GM12878 (cell line): ENCODE data around the gene SCP2. TPM values are rescaled to one million over a fixed set of nuclear protein-coding genes. Genes with fewer than 3 reads are reported as not detected.
A peak's percentile ranks its signal among the peaks of the same experiment; 100 is the strongest.
"Not testable (repeated sequence)": the region's sequence is repeated elsewhere in the genome, so short reads cannot be mapped to it uniquely, and the experiment has no call there.

ENCODE experiments used
- ATAC-seq: fragments of 200-7000 bp; cut with Tn5 transposase; 3 replicates; pipeline ENCODE4 v1.9.1; 2020; ENCODE audit warnings: mild to moderate bottlenecking, moderate library complexity
- BruUV-seq: library from RNA; stranded (reverse); fragments of 400-500 nt; replicated peaks from 2 replicates; lab custom pipeline; 2021; lab: Mats Ljungman, UMichigan
- CTCF ChIA-PET: fragments of 300-600 bp; sonication (Branson Sonifier 250); formaldehyde crosslinking; extraction: SDS; loops from one replicate; lab custom pipeline; 2021; ENCODE audit warnings: inconsistent platforms; lab: Yijun Ruan, JAX
- POLR2A ChIA-PET: fragments of 350-600 bp; formaldehyde crosslinking; extraction: SDS; loops from one replicate; lab custom pipeline; 2021; ENCODE audit warnings: inconsistent platforms; lab: Charles Lee
- RAD21 ChIA-PET: fragments of 300-600 bp; sonication (Branson Sonifier 250); formaldehyde crosslinking; loops from one replicate; lab custom pipeline; 2023; ENCODE audit warnings: antibody characterized with exemption; ENCODE audit not compliant: unreplicated experiment; lab: Charles Lee
- SMC1A ChIA-PET: fragments of 300-600 bp; sonication (Branson Sonifier 250); formaldehyde crosslinking; loops from one replicate; lab custom pipeline; 2023; ENCODE audit not compliant: unreplicated experiment, uncharacterized antibody; lab: Charles Lee
- DNase-seq: peaks from one replicate; pipeline ENCODE4 v3.0.0-alpha.2; 2011; ENCODE audit warnings: low read depth, low spot score
- FAIRE-seq: peaks from 3 replicates; lab custom pipeline; 2011; peaks lifted over from hg19 to GRCh38; lab: Jason Lieb, UNC
- H2AFZ ChIP-seq: 2 replicates; pipeline ENCODE4 v1.6.0; 2011; ENCODE audit warnings: low read depth, low read length, control low read depth; ENCODE audit not compliant: control insufficient read depth
- H3K27ac ChIP-seq: 2 replicates; pipeline ENCODE4 v1.5.1; 2011; ENCODE audit warnings: control low read depth; ENCODE audit not compliant: control insufficient read depth, insufficient read depth
- H3K27me3 ChIP-seq, 2 experiments: replicated peaks in 1 of 2; 2 replicates each; pipeline versions ENCODE4 v1.6.0 to v1.6.1; 2011; ENCODE audit warnings: low read length in 1 of 2; ENCODE audit not compliant: control insufficient read depth in 2 of 2, insufficient read depth in 2 of 2
- H3K36me3 ChIP-seq, 2 experiments: 2 replicates each; pipeline ENCODE4 v1.5.1; 2011; ENCODE audit warnings: low read length in 1 of 2; ENCODE audit not compliant: control insufficient read depth in 2 of 2, insufficient read depth in 2 of 2
- H3K4me1 ChIP-seq: 2 replicates; pipeline ENCODE4 v1.6.1; 2011; ENCODE audit warnings: mild to moderate bottlenecking, low read length, moderate library complexity, mixed read lengths; ENCODE audit not compliant: control insufficient read depth, insufficient read depth
- H3K4me2 ChIP-seq: 2 replicates; pipeline ENCODE4 v1.6.0; 2011; ENCODE audit warnings: control low read depth; ENCODE audit not compliant: control insufficient read depth, insufficient read depth
- H3K4me3 ChIP-seq: fragments of 200-600 bp; sonication (generic); 2 replicates; pipeline ENCODE4 v1.5.1; 2016
- H3K79me2 ChIP-seq: 2 replicates; pipeline ENCODE4 v1.6.0; 2011; ENCODE audit warnings: low read length; ENCODE audit not compliant: control insufficient read depth, insufficient read depth
- H3K9ac ChIP-seq: 2 replicates; pipeline ENCODE4 v1.8.0; 2011; ENCODE audit warnings: low read length, control low read depth, mixed read lengths; ENCODE audit not compliant: control insufficient read depth, insufficient read depth
- H3K9me3 ChIP-seq: replicated peaks from 3 replicates; pipeline ENCODE4 v1.5.1; 2011; ENCODE audit warnings: mild to moderate bottlenecking, low read length; ENCODE audit not compliant: control insufficient read depth, insufficient read depth
- H4K20me1 ChIP-seq: 2 replicates; pipeline ENCODE4 v1.6.0; 2011; ENCODE audit not compliant: control insufficient read depth, insufficient read depth
- CTCF ChIP-seq, 3 experiments: IDR thresholded peaks in 2 of 3; conservative IDR thresholded peaks in 1 of 3; 2 replicates each; pipeline ENCODE4 v1.5.1; 2011; ENCODE audit warnings: low read depth in 3 of 3, low read length in 3 of 3, mild to moderate bottlenecking in 3 of 3, control low read depth in 2 of 3, moderate library complexity in 2 of 3, inconsistent platforms in 1 of 3, mixed read lengths in 1 of 3; ENCODE audit not compliant: control insufficient read depth in 2 of 3, insufficient read depth in 1 of 3; ENCODE audit errors: extremely low read depth in 1 of 3
- KLF5 ChIP-seq: fragments of 450-650 bp; IDR thresholded peaks from 2 replicates; pipeline ENCODE4 v1.6.1; 2014; ENCODE audit warnings: mild to moderate bottlenecking; ENCODE audit not compliant: partially characterized antibody
- MXI1 ChIP-seq: fragments of 150-350 bp; IDR thresholded peaks from 2 replicates; pipeline ENCODE4 v1.6.1; 2011; ENCODE audit warnings: low read depth, mild to moderate bottlenecking, inconsistent platforms, low read length, improper control_type of control experiment
- NRF1 ChIP-seq: conservative IDR thresholded peaks from 2 replicates; pipeline ENCODE4 v1.6.1; 2011; ENCODE audit warnings: mild to moderate bottlenecking, low read depth, low read length, improper control_type of control experiment
- RAD21 ChIP-seq: IDR thresholded peaks from 2 replicates; pipeline ENCODE4 v1.6.1; 2011; ENCODE audit warnings: mild to moderate bottlenecking, low read depth, low read length, moderate library complexity; ENCODE audit not compliant: insufficient read depth
- SIN3A ChIP-seq: IDR thresholded peaks from 2 replicates; pipeline ENCODE4 v1.6.1; 2012; ENCODE audit warnings: low read depth, low read length, improper control_type of control experiment
- SP1 ChIP-seq: IDR thresholded peaks from one replicate; pipeline ENCODE4 v1.6.1; 2011; ENCODE audit warnings: low read depth, low read length
- WGBS: methylation state at CpG from one replicate; pipeline ENCODE4 v1.1.6; 2016; ENCODE audit warnings: low lambda C conversion rate; ENCODE audit not compliant: insufficient replicate concordance, insufficient coverage; ENCODE audit errors: missing lambda C conversion rate; 5-methylcytosine and 5-hydroxymethylcytosine counted together
- in situ Hi-C: fragments of 300-500 bp; cut with MboI; formaldehyde crosslinking; loops from 9 replicates; pipeline ENCODE4 v1.14.3; 2018; ENCODE audit warnings: mixed read lengths
- intact Hi-C: fragments of 100-400 bp; cut with micrococcal nuclease; formaldehyde crosslinking; loops from one replicate; pipeline ENCODE4 v1.14.2; 2022; ENCODE audit not compliant: unreplicated experiment
- polyA plus RNA-seq, 11 experiments: library from polyadenylated mRNA; depleted of rRNA in 4 of 11; unstranded in 6 of 11; stranded (reverse) in 5 of 11; fragments of >200 nt; fragmentation: Nextera tagmentation in 4 of 11; fragmentation: Illumina TruSeq in 1 of 11; extraction: Ambion mirVana in 4 of 11; extraction: Trizol in 1 of 11; gene quantifications; 1 replicate in 1 of 11; 2 replicates in 10 of 11; pipeline versions ENCODE4 v1.2.1 to v1.2.3, GENCODE V29; 2011 to 2016; ENCODE audit warnings: inconsistent platforms in 2 of 11, missing spikeins in 2 of 11, low read depth in 1 of 11
- total RNA-seq, 4 experiments: library from RNA; depleted of rRNA in 3 of 4; stranded (reverse); fragments of >200 nt in 3 of 4; fragmentation: Illumina TruSeq in 1 of 4; extraction: Trizol in 1 of 4; gene quantifications; 2 replicates each; pipeline versions ENCODE4 v1.2.1 to v1.2.3, GENCODE V29; 2013 to 2021
- TF ChIP-seq, protein P1 (sequence below): fragments of 450-650 bp; IDR thresholded peaks from 2 replicates; pipeline ENCODE4 v1.6.1; 2017; ENCODE audit warnings: low read depth, mild to moderate bottlenecking, moderate library complexity
- TF ChIP-seq, protein P2 (sequence below): fragments of 450-650 bp; IDR thresholded peaks from 2 replicates; pipeline ENCODE4 v1.6.1; 2017; ENCODE audit warnings: antibody characterized with exemption, mild to moderate bottlenecking, moderate library complexity

Gene SCP2
- total and polyA plus RNA-seq, 10 of the 15 experiments (the other 5 are each of a cell fraction or from before 2014, with no cell fraction given): 74.3 to 327 (median 127) TPM

- TF ChIP-seq SIN3A: no peak
- TF ChIP-seq SP1: no peak
- TF ChIP-seq NRF1: no peak
Observed at GRCh38 chr1:52967666-52968065, 40.6 kb downstream of the SCP2 start (continued).

DNA sequence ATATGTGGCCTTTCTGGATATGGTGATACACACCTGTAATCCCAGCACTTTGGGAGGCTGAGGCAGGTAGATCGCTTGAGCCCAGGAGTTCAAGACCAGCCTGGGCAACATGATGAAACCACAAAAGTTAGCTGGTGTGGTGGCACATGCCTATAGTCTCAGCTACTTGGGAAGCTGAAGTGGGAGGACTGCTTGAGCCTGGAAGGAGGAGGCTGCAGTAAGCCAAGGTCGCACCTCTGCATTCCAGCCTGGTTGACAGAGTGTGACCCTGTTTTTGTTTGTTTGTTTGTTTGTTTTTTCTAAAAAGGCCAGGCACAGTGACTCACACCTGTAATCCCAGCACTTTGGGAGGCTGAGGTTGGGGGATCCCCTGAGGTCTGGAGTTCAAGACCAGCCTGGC is 42.2 kb downstream of the SCP2 start:
- WGBS: 14% methylated on average over 2 of the region's 2 CpGs
- intact Hi-C loops, POLR2A ChIA-PET, H4K20me1 ChIP-seq, DNase-seq, ATAC-seq, H3K79me2 ChIP-seq, CTCF ChIA-PET, RAD21 ChIA-PET, in situ Hi-C loops, H3K4me1 ChIP-seq, SMC1A ChIA-PET, H3K36me3 ChIP-seq, H3K27me3 ChIP-seq, H2AFZ ChIP-seq, H3K9me3 ChIP-seq, H3K9ac ChIP-seq, FAIRE-seq, H3K4me3 ChIP-seq, H3K4me2 ChIP-seq, BruUV-seq, H3K27ac ChIP-seq: not testable (repeated sequence)

DNA sequence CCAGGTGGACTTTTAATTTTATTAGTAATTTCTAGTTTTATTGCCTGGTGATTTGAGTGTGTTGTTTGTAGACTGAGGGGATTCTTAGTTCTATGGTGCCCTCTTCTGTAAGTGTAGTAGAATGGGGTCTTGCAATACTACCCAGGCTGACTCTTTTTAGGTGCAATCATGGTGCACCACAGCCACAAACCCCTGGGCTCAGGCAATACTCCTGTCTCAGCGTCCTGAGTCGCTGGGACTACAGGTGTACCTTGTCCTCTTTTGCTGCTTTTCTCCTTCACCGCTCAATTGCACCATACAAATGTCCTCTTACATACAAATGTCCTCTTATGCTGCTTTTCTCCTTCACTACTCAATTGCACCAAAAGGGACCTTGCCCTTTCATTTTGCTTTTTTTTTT is 43.1 kb downstream of the SCP2 start:
- POLR2A ChIA-PET: no interaction called here
- Histone ChIP-seq H3K4me1 (no peaks in the 10 kb centered on the region), H3K4me3 (no peak overlapping the region), H3K9me3 (no peaks in the 10 kb centered on the region), H3K27me3 (no peaks in the 10 kb centered on the region), H3K9ac (no peak overlapping the region), H3K4me2 (no peak overlapping the region), H4K20me1 (no peaks in the 10 kb centered on the region), H3K27ac (no peak overlapping the region), H3K79me2 (no peaks in the 10 kb centered on the region), H2AFZ (no peak overlapping the region), H3K36me3 (no peaks in the 10 kb centered on the region)
- intact Hi-C loops (no loop called here), in situ Hi-C loops (no loop called here)
- ATAC-seq (peak; percentile 49; the same call in 2 of the 3 replicates), FAIRE-seq (no peak), DNase-seq (no peak)
- CTCF ChIA-PET: no interaction called here
- SMC1A ChIA-PET: no interaction called here
- RAD21 ChIA-PET: no interaction called here
- TF ChIP-seq KLF5 (no peak), RAD21 (peak; percentile 52), MXI1 (no peak), CTCF (IDR thresholded peaks at IDR 0.05 in 2 of 3, conservative IDR thresholded peaks at IDR 0.05 in 1 of 3; ENCODE audit: control insufficient read depth in 2 of 3, extremely low read depth in 1 of 3, insufficient read depth in 1 of 3, low read depth in 3 of 3, low read length in 3 of 3) (peak in 1 of 3 experiments; percentile 31; a peak in 3 of 6 replicates)
- TF ChIP-seq, protein P1, sequence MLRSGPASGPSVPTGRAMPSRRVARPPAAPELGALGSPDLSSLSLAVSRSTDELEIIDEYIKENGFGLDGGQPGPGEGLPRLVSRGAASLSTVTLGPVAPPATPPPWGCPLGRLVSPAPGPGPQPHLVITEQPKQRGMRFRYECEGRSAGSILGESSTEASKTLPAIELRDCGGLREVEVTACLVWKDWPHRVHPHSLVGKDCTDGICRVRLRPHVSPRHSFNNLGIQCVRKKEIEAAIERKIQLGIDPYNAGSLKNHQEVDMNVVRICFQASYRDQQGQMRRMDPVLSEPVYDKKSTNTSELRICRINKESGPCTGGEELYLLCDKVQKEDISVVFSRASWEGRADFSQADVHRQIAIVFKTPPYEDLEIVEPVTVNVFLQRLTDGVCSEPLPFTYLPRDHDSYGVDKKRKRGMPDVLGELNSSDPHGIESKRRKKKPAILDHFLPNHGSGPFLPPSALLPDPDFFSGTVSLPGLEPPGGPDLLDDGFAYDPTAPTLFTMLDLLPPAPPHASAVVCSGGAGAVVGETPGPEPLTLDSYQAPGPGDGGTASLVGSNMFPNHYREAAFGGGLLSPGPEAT: no peak
- TF ChIP-seq, protein P2, sequence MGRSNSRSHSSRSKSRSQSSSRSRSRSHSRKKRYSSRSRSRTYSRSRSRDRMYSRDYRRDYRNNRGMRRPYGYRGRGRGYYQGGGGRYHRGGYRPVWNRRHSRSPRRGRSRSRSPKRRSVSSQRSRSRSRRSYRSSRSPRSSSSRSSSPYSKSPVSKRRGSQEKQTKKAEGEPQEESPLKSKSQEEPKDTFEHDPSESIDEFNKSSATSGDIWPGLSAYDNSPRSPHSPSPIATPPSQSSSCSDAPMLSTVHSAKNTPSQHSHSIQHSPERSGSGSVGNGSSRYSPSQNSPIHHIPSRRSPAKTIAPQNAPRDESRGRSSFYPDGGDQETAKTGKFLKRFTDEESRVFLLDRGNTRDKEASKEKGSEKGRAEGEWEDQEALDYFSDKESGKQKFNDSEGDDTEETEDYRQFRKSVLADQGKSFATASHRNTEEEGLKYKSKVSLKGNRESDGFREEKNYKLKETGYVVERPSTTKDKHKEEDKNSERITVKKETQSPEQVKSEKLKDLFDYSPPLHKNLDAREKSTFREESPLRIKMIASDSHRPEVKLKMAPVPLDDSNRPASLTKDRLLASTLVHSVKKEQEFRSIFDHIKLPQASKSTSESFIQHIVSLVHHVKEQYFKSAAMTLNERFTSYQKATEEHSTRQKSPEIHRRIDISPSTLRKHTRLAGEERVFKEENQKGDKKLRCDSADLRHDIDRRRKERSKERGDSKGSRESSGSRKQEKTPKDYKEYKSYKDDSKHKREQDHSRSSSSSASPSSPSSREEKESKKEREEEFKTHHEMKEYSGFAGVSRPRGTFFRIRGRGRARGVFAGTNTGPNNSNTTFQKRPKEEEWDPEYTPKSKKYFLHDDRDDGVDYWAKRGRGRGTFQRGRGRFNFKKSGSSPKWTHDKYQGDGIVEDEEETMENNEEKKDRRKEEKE: no peak
- BruUV-seq: no TSS peak
- 82% methylated on average over 3 of the region's 3 CpGs for WGBS
